Germinal center (tissue), 1 donor: ENCODE data around the gene NR1D2.

Experiments used
- DNase-seq: peaks from one replicate; pipeline ENCODE4 v3.0.0; 2012; ENCODE audit warnings: mixed read lengths, low spot score

The NR1D2 gene

DNA sequence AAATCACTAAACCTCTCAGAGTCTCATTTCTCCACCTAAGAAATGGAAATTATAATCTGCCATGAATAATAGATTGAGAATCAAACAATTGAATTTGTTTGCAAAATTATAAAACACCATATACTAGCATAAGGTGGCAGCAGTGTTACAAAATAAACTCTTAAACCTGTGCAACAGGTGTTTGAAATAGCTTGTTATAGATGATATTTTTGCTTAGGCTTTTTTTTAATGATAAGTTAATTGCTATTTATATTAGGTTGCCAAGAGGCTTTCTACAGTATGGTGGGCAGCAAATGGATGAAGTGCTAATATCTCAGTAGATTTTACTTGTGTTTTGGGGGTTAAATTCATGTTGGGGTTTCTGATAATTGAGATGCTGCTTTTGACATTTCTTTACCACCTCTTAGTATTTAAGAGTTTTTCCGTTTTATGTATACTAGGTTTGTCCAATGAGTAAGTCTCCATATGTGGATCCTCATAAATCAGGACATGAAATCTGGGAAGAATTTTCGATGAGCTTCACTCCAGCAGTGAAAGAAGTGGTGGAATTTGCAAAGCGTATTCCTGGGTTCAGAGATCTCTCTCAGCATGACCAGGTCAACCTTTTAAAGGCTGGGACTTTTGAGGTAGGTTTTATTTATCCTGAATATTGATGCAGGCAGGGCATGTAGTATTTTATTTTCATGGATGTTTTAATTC, 19.6 kb downstream of the NR1D2 start:
- no peak for DNase-seq

DNA sequence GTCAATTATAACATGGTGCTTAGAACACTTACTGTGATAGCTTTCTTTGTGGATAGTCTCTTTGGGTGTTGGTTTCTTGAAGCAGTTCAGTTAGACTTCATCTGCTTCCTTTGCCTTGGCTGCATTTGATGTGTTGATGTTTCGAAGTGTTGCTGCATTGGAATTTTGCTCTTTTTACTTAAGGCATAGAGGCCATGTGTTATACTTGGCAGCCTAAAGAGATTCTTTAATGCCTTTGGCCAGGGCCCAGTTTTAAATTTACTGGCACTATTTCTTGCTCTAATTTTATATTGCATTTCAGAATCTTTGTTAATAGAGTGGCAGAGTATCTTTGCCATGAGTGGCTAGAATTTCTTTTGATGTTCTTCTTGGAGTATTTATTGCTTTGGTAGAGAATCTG, 21.2 kb downstream of the NR1D2 start:
- DNase-seq = no peak

DNA sequence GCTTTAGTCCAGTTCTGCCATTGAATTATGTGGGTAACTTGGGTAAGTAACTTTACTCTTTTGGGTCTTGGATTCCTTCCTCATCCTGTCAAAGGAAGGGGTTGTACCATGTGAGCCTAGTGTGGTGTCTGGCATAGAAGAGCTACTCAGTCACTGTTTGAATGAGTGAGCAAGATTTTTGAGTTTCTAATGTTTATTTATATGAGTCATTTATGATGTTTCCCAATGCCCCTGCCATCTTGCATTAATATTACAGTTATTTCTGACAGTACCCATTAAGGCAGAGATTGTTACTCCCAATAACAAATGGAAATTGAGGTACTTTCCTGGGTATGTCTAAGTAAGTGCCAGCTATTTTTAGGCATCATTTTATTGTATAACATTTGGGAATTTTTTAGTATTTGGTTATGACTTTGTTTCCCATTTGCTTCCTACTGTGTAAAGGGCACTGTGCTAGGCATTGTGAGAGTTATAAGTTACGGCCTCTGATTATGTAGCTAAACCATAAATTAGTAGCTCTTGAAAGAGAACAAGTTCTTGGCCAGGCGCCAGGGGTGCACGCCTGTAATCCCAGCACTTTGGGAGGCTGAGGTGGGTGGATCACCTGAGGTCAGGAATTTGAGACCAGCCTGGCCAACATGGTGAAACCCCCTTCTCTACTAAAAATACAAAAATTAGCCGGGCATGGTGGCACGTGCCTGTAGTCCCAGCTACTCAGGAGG, 23.5 kb downstream of the NR1D2 start:
- no peak for DNase-seq

DNA sequence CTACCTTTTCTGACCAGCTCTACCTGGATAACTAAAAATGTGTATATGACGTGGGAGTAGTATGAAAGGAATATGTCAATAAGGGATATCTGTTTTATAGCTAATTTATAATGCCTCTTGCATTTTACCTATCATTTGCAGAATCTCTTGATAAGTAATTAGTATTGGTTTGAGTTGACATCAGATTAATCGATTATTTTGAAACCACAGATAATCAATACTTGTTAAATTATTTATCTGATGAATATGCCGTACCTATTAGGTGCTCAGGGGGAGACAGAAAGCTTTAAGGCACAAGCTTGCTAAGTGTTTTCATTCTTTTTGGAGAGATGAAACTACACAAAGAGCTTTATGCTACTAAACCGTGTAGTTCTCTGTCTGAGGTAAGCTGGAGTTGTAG, 24.3 kb downstream of the NR1D2 start:
- no peak for DNase-seq

DNA sequence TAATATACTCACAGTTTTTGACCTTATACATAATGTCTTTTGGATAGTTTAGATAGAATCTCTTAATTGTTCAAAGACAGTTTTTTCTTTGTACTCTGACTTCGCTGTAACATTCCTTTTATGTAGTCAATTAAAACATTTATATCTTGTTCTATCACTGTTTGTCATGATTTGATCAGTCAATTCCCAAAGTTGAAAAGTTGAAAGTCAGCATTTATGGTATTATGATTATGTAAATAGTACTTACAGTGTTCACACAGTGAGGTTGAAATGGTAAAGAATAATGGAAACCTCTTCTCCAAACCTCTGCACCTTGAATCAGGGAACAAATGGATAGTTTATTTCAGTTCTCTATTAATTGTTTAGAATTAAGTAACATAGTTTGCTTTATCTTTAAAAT, 26.6 kb downstream of the NR1D2 start:
- DNase-seq = no peak

DNA sequence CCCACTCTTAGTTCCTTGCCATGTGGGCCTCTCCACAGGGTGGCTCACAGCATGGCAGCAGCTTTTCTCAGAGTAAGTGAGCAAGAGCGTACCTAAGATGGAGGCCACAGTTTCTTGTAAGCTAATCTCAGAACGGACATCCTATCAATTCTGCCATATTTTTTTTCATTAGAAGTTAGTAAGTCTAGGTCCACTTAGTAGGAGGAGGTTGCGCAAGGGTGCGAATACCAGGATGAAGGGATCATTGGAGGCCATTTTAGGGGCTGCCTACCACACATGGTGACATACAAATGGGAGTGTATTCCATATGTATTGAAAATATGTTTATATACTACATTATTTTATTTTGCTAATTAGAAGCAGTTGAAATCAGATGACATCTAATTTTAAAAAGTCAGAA, 31.5 kb downstream of the NR1D2 start:
- DNase-seq = no peak

DNA sequence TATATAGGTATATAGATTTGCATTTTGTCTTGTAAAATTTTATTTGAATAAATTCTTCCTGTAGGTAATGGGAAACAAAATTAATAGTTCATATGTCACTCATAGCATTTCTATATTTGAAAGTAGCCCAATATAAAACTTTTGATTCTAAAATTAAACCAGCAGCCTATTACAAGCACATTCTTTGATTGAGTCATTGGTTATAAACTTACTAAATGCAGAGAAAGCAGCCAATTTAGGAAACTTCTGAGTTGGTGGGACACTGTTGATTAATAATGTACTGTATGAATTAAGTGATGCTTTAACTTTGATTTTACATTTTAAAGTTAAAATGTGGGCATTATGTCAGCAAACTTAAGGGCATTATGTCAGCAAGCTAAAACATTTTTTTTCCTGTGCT, 34.5 kb downstream of the NR1D2 start:
- DNase-seq = no peak

DNA sequence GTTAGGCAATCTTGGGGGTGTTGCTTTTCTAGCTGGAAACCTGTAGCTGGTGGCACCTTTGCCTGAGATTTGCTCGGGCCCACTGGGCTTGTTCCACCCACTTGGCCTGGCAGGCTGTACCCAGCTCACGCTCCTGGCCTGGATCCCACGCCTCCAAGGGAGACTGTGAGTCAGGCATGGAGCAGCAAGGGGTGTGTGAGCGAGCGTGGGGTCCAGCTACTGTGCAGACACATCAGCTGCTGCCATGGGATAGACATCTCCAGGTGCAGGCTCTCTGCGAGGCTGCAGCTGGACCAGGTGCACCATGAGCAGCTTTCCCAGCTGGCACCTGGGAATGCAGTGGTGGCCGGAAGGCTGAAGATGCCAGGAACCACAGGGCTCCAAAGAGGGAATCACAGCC, 36.0 kb downstream of the NR1D2 start:
- DNase-seq = no peak

DNA sequence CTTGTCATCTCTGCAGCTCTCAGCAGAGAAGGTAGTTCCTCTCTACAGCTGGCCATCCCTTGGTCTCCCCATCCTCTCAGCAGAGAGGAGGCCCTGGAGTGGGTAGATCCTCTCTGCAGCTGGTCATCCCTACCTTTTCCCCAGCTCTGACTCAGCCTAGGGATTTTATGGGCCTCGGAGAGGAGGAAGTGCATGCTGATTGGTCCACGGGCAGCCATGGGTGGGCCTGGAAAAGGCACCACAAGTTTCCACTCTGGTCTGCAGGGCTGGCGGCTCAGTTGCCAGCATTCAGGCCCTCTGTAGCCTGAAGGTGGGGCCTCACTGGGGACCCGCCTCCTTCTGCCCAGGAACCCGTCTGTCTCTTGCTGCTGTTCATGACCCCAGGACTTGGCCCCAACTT, 36.9 kb downstream of the NR1D2 start:
- no peak for DNase-seq

DNA sequence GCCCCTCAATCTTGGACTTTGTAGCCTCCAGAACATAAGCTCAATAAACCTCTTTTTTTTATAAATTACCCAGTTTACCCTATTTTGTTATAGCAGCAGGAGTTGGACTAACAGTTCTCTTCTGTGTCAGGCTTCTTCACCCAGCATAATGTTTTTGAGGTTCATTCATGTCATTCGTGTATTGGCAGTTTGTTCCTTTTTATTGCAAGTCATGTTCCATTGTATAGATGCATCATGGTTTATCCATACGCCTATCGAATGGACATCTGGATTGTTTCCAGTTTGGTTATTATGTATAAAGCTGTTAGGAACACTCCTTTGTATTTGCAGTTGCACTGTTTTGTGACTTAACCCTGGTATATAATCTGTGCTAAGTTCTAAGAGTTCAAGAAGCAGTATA, 39.8 kb downstream of the NR1D2 start:
- DNase-seq = no peak

DNA sequence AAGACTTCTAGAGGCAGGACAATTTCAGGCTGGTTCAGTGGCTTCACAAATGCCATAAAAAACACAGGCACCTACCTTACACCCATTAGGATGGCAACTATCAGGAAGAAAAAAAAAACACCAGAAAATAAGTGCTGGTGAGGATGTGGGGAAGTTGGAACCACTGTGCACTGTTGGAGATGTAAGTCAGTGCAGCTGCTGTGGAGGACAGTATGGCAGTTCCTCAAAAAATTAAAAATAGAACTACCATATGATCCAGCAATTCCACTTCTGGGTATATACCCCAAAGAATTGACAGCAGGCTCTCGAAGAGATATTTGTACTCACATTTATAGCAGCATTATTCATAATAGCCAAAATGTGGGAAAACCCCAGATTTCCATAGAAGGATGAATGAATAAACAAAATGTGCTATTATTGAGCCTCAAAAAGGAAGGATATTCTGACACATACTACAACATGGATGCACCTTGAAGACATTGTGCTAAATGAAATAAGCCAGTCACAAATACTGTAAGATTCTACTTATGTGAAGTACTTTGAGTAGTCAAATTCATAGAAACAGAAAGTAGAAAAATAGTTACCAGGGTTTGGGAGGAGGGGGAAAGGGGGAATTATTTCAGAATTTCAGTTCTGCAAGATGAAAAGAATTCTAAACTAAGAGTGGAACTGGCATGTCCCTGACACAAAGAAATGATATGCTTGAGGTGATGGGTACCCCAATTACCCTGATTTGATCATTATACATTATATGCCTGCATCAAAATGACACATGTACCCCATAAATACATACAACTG, 40.9 kb downstream of the NR1D2 start:
- no peak for DNase-seq

DNA sequence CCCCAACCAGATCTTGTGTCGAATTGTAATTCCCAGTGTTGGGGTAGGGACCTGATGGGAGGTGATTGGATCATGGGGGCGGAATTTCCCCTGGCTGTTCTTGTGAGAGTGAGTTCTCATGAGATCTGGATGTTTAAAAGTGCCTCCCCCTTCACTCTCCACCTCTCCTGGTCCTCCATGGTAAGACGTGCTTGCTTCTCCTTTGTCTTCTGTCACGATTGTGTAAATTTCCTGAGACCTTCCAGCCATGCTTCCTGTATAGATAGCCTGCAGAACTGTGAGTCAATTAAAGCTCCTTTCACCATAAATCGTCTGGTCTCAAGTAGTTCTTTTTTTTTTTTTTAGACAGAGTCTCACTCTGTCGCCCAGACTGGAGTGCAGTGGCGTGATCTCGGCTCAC, 42.3 kb downstream of the NR1D2 start:
- no peak for DNase-seq

DNA sequence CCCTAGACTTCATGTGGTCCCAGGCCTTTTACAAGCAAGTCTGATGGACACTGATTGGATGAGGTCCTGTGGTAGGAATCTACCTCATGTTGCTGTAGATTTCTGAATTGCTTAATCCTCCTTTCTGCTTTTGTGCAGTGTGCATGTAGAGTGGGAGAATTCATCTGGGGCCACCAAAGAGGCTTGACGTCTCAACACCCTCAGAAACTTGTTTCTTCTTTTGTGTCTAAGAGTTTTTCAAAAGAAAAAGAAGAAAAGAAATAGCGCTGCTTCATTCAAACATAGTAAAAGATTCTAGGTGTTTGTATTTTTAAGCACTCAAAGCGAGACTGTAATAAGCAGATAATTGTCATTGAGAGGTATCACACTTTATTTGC, 46.2 kb downstream of the NR1D2 start:
- DNase-seq = no peak

DNA sequence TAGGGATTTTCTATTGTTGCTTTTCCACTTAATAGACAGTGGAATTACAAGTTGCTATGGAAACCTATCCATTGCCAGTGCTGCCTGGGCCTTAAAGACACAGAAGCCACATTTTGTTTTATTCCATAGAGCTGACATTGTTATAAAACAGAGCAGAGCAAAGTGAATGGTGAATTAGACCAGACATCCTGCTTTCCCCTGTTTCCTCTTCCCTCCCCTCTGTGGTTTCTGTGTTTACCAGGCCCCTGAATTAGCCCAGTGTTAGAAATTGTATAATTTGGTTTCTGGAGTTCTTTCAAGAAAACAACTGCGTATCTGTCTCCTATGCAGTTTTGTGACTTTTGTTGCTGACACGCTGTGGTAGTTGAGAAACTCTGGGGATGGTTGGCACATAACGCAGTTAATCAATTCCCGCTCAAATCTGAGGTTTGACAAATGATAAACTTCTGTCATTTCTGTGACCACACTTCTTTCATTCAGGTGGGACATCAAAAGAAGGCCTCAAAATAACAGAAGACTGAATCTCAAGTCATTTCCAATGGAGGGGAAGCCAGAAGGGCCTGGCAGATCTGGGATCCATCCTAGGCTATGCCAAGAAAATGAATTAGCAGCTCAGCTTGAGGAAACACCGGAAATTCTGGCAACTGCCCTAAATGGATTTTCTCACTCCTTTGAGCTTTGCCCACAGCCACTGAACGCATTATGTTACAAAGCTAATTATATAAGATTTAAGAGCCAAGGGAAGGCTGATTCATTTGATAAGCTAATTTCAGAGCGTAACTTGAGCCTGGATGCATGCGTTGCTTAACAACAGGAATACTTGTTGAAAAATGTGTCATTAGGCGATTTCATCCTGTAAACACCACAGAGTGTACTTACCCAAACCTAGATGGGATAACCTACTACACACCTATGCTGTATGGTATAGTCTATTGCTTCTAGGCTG, 46.9 kb downstream of the NR1D2 start:
- DNase-seq = no peak

DNA sequence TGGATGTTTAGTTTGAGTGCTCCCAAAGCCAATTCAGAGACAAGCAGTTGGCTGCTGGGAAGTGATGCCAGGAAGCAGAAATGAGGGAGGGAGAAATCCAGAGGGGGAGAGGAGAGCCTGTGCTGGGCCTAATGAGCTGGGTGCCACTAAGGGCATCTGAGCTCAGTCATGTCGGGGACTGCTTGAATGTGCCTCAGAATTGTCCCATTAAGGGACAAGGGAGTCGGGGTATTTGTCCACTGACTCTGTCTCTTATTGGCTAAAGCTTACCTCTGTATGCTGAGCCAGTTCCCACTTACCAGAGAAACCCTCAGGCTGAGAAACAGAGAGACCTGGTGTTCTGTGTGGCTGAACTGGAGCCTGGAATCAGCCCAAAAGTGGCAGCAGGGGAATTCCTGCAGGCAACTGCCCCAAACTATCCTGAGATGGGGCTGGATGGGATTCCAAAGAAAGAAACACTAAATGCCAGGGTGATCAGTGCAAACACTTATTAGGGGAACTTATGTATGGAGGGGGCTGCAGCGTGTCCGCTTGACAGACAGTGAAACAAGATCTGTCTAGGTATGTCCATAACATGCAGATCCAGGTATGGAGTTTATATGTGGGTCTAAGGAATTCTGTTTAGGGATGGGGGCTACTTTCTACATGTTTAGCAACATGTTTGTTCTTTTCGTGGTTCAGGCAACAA, 48.6 kb downstream of the NR1D2 start:
- no peak for DNase-seq

DNA sequence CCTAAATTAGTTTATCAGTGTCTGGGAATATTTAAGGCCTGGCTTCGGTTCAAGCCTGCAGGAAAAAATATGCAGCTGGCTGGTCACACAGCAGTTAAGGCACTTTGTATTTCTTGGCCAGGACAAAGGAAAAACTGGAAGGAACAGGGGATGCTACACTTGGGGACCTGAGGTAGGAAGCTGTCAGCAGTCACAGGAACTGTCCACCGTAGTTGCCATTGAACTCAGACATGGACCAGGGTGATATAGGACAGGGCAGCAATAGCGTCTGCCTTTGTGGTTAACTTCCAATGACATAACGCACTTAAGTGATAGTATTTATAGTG, 49.1 kb downstream of the NR1D2 start:
- no peak for DNase-seq

DNA sequence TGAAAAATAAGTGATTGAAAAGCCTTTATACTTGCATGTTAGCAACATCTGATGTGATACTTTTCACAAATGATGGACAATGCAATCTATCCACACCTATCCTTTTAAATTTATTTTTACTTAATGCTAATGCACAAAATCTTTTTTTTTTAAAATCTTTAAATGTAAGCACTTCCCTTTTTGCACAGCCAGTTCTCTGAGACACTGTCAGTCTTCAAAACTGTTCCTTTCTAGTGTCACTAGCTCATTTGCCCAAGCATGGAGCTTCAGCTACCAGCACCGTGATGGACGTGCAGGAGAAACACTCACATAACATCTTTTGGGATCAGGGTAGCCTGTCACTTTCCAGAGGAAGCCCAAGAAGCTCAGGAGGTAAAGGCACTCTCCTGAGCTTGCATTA, 50.1 kb downstream of the NR1D2 start:
- DNase-seq = no peak

DNA sequence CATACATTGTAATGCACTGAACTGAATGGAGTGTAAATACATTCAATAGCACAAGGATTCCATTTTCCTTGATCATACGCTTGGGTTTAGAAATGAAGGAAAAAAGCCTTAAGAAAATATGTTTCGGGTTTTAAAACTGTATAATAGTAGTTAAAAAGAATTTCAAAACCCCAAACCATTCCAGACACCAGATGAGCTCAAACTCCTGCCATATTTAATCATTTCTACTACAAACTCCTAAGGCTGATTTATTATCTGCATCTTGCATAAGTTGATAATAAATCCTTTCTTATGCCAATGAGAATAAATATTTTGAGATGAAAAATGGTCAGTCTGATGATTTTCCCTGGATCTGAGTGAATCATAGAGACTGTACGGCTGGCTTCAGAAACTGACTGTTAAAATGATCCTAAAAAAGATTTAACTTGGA, 51.0 kb downstream of the NR1D2 start:
- DNase-seq = no peak

DNA sequence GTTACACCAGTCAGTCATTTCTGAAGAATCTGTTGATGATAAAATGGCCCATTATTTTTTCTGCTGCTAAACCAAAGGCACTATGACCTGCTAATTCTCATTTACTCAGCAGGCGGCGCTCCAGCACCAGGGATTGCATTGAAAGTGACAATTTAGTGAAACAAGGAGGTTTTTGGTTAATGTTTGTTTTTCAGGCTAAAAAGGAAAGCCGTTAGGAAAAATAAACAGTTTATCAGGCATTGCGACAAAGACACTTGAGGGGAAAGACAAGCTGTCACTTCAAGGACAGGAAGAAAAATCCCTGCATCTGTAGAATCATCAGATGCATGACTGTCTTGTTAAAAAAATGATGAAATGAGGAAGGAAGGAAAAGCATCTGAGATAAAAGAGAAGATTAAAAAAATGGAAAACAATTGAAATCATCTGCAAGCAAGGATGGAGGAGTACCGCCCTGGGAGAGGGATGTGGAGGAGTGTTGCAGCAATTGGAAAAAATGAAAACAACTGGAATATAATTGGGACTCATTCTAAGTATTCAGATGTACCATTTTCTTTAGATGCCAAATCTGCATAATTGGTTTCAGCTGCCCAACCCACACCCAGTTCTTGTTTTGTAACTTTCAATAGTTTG, 54.0 kb downstream of the NR1D2 start:
- DNase-seq = peak; percentile 31

DNA sequence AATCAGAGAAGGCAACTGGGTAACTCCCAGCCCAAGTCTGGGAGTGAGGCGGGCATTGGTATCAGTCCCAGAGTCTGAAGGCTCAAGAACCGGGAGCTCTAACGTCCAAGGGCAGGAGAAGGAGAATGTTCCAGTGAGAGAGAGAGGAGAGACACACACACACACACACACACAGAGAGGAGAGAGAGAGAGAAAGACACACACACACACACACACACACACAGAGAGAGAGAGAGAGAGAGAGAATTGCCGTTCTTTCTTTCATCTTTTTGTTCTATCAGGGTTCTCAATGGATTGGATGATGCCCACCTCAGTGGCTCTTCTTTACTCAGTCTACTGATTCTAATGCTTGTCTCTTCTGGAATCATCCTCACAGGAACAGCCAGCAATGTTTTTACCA, 57.0 kb downstream of the NR1D2 start:
- DNase-seq = no peak

DNA sequence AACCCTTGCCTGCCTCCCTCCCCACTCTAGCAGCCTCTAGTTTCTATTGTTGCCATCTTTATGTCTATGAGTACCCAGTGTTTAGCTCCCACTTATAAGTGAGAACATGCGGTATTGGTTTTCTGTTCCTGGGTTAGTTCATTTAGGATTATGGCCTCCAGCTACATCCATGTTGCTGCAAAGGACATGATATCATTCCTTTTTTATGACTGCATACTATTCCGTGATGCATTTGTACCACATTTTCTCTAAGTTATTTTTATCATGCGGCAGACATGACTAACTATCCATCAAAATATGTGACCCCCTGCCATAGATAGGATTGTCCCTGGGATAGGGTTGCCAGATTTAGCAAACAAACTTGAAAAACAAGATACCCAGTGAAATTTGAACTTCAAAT, 58.4 kb downstream of the NR1D2 start:
- DNase-seq = no peak
